Stimulated activated CD8-positive, alpha-beta memory T cell treated with anti-CD3 and anti-CD28 coated beads, Interleukin-4, amount 100 ng/mL, for 4 hours (primary cell): ENCODE data around the gene GSTP1.
"Not testable (repeated sequence)": the region's sequence is repeated elsewhere in the genome, so short reads cannot be mapped to it uniquely, and the experiment has no call there.

Source experiments
- DNase-seq, 2 donors: peaks; one replicate each; pipeline ENCODE4 v3.0.0-alpha.2; 2020; ENCODE audit warnings: low read depth in 2 of 2, low spot score in 1 of 2

The GSTP1 gene

DNA sequence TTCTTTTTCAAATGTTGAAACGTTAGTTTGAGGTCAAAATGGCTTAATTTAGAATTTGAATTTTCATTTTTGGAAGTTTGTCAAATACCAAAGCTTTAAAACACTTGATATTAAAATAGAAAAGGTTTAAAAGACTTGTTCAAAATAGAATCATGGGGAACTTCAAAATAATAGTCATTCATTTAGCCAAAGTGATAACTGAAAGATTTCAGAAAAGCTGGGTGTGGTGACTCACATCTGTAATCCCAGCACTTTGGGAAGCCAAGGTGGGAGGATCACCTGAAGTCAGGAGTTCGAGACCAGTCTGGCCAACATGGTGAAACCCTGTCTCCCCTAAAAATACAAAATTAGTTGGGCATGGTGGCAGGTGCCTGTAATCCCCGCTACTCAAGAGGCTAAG is 10.9 kb downstream of the GSTP1 start:
- DNase-seq: no peak

DNA sequence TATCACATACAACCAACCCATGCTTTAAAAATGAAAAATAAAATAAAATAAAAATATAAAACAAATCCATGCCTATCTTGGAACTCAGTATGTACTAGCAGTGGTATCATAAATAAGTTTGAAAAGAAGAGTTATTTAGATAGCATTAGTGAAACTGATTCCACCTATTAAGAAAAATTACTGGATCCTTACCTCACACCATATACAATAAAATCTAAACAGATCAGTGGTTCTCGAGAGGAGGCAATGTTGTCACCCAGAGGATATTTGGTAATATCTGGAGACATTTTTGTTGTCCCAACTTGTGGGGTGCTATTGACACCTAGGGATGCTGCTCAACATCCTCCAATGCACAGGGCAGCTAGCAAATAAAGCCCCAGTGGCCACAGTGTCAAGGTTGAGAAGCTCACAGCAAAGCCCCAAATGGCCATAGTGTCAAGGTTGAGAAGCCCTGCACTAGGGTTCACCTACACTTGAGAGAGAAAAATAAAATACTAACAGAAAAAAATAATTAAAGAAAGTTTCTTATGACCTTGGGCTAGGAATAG is 13.2 kb downstream of the GSTP1 start:
- DNase-seq: no peak

DNA sequence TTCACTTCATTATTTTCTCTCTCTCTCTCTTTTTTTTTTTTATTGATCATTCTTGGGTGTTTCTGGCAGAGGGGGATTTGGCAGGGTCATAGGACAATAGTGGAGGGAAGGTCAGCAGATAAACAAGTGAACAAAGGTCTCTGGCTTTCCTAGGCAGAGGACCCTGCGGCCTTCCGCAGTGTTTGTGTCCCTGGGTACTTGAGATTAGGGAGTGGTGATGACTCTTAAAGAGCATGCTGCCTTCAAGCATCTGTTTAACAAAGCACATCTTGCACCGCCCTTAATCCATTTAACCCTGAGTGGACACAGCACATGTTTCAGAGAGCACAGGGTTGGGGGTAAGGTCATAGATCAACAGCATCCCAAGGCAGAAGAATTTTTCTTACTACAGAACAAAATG is 13.8 kb downstream of the GSTP1 start:
- not testable (repeated sequence) for DNase-seq

DNA sequence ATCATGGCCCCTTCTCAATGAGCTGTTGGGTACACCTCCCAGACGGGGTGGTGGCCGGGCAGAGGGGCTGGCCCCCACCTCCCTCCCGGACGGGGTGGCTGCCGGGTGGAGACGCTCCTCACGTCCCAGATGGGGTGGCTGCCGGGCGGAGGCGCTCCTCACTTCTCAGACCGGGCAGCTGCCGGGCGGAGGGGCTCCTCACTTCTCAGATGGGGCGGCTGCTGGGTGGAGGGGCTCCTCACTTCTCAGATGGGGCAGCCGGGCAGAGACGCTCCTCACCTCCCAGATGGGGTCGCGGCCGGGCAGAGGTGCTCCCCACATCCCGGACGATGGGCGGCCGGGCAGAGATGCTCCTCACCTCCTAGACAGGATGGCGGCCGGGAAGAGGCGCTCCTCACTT is 14.4 kb downstream of the GSTP1 start:
- DNase-seq: not testable (repeated sequence)

DNA sequence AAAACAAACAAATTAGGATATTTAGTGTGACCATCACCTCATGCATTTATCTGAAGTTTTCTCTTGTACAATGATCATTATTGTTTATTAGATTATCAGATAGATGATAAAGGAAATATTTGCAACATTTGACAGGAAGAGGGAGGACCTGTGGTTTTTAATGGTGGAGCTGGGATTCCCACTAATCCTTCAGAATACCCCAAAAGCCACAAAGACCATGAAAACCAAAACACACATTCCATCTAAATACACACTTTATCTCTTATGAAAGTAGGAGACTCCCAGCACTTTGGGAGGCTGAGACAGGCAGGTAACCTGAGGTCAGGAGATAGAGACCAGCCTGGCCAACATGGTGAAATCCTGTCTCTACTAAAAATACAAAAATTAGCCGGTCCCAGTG is 15.5 kb downstream of the GSTP1 start:
- DNase-seq: no peak

DNA sequence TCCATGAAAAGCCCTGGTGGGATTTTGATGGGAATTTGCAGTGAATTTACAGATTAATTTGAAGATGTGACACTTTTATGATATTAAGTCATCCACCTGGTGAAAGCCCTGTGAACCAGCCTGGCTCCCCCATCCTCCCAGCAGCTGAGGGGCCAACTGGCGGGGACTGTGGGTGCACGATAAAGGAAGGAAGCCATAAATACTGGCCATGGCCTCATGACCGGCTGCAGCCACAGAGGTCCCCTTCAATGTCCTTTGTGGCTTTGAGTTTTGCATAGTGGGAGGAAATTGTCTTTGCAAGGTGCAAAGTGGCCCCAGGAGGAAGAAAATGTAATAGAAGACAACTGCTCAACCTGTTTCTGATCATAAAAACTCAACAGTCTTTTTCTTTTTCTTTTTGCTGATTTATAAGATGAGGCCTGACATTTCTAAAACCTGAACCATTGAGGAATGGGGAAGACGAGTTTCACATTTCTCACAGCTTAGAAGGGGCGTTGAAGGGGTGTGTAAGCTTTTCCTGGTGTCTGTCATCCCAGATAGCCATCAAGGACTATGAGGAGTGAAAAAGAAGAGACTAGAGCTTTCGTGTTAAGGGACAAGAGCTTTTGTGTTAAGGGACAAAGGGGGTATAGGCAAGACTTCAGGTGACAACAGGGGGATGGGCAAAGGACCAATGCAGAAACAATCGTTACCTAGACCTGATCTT is 16.9 kb downstream of the GSTP1 start:
- DNase-seq: no peak

DNA sequence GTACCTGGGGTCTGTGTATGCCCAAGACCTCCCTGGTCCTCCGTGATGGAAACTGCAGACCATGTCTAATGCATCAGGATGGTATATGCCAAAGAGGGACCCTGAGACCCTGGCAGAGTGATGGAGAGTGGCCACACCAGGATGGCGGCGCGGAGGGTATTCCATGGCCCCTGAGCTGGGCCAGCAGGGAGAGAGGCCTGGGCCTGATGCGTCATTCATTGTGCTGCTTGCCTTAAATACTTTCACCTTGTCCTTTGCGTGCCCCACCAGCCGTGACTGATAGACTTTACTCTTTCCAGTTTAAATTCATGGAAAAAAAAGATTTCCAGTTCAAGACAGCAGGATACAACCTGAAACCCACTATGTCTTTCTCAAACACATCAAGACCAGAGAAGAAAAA is 17.5 kb downstream of the GSTP1 start:
- DNase-seq: no peak

DNA sequence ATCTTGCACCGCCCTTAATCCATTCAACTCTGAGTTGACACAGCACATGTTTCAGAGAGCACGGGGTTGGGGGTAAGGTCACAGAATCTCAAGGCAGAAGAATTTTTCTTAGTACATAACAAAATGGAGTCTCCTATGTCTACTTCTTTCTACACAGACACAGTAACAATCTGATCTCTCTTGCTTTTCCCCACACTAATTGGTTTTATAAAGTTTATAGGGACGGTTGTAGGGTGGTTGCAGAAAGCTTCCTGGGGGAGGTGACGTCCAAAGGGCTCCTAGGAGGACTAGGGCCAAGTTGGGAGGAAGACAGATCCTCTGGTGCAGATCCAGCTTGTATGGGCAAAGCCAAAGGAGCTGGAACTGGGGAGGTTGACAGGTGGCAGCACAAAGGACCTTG is 20.5 kb downstream of the GSTP1 start:
- not testable (repeated sequence) for DNase-seq

DNA sequence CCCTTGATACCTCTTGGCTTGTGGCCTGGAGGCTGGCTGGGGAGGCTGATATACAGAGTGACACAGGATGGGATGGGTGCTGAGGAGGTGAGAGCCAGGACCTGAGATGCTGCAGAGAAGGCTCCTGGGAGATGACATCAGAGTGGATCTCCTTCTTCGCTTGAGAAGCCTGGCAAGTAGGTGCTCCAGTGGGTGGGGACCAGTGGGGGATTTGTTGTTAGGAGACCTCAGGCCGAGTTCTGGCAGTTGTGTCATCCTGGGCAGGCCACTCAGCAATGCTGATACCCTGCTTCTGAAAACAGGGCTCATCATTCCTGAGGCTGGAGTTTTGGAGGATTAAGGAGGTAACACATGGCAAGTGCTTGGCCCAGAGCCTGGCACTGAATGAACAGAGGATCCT is 21.2 kb downstream of the GSTP1 start:
- DNase-seq: no peak

DNA sequence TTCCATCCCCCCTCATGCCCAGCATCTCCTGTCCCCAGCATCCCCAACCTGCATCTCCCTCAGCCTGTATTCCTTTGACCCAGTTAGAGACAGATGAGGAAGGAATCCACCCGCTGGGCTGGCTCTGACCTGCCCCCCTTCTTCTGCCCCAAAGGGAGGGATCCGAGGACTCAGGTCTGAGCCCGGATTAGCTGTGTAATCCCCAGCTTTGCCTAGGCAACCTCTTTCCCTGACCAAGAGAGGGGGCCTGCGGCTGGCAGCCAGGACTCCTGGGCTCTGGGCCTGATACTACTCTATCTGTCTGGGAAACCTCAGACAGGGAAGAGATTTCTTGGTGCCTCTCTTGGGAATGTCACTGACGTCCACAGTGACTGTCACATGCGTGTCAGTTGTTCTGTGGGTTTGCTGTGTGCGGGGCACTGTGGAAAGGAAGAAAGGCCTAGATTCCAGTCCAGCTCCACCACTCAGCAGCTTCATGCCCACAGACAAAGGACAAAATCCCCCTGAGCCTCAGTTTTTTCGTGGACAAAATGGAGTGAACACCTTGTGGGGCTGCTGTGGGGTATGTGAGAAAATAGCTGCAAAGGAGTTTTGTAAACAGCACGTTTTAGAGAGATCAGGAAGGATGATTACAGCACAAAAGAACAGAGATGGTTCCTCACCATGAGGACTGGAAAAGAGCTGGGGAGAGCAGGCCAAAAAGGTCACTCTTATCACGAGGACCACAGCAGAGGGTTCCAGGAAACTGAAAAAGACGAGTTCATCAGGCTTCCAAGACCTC is 21.8 kb downstream of the GSTP1 start:
- no peak for DNase-seq

DNA sequence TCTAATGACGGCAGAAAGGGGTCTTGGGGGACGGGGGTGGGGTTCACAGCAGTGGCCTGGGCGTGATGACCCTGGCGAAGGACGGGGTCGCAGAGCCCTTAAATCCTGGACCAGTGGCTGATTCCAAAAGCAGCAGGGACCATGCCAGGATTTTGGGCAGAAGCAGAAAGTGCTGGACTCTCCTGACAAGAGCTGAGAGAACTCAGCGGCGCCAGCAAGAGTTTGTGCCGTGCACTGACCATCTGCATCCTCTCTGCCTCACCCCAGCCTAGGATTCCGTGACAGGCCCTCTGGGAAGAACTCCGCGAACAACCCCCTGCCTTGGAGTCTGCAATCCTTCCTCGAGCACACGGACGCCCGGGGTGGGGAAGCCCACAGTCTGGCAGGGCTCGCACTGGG is 22.5 kb downstream of the GSTP1 start:
- DNase-seq: no peak

DNA sequence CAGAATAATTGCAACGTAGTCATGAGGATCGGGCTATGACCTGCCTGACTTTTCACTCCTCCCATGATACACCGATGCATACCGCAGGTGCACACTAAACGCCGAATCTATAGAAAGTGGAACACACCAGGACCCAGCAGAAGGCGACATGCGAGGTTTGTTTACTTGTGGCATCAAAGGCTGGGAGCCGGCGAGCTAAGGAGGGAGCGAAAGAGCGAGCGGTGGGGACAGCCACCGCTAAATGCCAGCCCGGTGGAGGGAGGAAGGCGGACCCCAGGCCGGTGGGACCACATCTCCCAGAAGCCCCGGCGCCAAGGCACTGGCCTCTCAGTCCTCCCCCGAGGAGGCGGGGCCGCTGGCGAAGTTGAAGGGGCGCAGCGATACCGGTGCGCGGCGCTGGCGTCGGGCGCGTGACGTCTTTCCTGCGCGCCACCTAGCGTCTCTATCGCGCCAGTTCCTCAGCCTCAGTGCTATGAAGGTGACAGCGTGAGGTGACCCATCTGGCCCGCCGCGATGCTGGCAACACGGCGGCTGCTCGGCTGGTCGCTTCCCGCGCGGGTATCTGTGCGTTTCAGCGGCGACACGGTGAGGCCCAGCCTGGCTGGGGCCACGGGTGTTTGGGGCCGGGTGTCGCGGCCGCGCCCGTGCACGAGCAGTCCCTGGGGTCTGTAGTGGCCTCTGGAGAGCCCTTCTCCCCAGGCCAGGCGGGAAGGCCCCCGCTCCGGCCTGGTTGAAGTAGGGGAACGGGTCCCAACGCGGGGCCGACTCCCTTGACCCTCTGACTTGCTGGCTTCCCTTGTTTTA is 23.1 kb downstream of the GSTP1 start, which contains the start of gene NDUFV1:
Gene NDUFV1, plus strand, starts transcription at position 445 of the 804 bp plus-strand sequence. Its CDS starts 69 bp downstream, at position 514.
- DNase-seq: peak; percentile 91 to 93

DNA sequence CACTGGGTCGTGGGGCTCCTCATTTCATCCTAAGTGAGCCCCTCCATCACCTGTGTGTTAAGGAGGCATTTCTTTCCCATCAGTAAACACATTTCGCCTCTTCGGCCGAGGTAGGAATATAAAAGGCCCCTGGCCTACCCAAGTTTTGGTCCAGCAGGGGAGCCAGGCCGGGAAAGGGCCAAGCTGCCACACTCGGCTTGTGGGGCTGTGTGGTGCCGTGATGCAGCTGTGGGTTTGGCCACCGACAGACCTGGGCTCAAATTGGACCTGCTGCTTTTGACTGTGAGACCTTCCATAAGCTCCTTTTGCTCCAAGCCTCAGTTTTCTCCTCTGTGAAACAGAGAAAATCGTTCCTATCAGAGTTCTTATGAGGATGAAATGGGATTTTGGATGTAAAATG is 23.9 kb downstream of the GSTP1 start:
- DNase-seq: no peak

DNA sequence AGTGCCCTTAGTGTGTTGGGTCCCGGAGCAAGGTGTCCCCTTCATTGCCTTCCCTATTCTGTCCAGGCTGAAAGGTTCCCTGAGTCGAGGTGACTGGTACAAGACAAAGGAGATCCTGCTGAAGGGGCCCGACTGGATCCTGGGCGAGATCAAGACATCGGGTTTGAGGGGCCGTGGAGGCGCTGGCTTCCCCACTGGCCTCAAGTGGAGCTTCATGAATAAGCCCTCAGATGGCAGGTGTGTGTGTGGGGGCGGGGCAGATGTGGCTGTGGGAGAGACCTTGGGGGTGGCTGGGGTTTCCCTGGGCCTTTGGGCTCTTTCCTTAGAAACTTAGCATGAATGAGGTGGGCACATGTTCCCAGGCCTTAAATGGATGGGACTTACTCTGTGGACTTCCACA is 24.9 kb downstream of the GSTP1 start:
- no peak for DNase-seq

DNA sequence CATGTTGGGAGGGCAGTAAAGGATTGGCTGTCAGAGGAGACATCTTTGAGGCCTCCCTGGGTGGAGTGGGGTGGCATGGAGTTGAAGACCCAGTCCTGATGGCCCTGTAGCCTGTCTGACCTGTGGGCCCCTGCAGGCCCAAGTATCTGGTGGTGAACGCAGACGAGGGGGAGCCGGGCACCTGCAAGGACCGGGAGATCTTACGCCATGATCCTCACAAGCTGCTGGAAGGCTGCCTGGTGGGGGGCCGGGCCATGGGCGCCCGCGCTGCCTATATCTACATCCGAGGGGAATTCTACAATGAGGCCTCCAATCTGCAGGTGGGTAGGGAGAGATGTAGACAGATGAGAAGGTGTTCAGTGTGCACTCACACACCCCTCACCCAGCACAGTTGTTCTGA is 25.7 kb downstream of the GSTP1 start:
- DNase-seq: no peak

DNA sequence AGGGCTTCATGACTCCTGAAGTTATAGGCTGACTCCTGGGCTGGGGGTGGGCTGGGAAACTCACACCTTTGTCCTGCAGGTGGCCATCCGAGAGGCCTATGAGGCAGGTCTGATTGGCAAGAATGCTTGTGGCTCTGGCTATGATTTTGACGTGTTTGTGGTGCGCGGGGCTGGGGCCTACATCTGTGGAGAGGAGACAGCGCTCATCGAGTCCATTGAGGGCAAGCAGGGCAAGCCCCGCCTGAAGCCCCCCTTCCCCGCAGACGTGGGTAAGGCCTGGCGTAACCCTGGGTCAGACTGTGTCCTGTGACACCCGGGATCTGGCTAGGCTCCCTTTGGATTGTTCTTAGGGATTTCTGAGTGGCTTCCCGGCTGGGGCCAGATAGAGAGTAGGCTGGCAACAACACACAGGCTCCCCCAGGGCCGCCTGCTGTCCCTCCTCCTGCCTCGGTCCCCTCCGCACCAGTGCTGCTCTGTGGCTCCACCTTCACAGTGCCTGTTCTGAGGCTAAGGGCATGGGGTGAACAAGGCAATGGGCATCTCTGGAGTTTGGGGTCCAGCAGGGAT is 26.8 kb downstream of the GSTP1 start:
- no peak for DNase-seq

DNA sequence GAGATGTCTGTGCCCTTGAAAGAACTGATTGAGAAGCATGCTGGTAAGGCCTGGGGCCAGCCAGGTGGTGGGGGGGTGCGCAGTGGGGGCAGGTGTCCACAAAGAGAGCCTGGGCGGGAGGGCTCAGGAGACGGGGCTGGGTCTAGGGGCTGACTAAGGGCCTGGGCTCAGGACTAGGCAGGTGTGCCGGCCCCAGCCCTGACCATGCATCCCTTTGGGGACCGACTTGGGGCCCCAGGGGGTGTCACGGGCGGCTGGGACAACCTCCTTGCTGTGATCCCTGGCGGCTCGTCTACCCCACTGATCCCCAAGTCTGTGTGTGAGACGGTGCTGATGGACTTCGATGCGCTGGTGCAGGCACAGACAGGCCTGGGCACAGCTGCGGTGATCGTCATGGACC is 27.6 kb downstream of the GSTP1 start:
- no peak for DNase-seq

DNA sequence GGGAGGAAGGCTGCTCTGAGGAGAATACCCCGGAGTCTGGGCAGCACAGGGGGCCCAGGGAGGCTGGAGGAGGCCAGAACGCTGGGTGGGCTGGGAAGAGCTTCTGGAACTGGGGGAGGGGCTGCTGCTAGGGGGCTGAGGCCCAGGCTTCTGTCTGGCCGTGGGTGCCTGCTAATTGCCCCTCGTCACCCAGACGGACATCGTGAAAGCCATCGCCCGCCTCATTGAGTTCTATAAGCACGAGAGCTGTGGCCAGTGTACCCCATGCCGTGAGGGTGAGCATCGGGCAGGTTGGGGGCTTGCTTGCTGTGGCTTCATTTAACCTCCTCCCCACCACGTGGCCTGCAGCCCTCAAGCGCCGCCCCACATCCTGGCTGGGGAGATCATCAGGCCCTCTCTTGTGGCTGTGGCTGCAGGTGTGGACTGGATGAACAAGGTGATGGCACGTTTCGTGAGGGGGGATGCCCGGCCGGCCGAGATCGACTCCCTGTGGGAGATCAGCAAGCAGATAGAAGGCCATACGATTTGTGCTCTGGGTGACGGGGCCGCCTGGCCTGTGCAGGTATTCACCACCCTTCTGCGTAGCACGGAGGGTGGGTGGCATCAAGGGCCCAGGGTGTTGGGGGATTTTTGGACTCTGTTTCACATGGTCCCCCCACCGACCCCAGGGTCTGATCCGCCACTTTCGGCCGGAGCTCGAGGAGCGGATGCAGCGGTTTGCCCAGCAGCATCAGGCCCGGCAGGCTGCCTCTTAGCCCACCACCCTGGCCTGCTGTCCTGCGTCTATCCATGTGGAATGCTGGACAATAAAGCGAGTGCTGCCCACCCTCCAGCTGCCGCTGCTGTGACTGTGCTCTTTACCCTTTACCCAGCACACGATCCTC is 28.3 kb downstream of the GSTP1 start:
- DNase-seq: no peak

DNA sequence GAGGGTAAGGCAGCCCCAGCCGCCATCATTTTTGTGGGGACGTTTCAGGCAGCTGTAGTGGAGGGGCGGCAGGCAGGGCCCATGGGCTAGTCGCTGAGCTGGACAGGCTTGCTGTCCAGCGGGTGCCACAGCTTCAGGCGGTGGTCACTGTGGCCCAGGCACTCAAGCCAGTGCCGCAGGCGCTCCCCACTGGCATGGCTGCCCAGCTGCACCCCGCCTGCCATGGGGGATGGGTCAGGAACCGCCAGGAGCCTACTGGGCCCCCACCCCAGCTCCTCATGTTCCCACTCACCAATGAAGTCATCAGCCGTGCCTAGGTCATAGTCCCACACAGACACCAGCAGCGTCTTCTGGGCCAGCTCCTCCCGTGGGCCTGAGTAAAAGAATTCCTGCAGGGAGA is 29.1 kb downstream of the GSTP1 start:
- no peak for DNase-seq

DNA sequence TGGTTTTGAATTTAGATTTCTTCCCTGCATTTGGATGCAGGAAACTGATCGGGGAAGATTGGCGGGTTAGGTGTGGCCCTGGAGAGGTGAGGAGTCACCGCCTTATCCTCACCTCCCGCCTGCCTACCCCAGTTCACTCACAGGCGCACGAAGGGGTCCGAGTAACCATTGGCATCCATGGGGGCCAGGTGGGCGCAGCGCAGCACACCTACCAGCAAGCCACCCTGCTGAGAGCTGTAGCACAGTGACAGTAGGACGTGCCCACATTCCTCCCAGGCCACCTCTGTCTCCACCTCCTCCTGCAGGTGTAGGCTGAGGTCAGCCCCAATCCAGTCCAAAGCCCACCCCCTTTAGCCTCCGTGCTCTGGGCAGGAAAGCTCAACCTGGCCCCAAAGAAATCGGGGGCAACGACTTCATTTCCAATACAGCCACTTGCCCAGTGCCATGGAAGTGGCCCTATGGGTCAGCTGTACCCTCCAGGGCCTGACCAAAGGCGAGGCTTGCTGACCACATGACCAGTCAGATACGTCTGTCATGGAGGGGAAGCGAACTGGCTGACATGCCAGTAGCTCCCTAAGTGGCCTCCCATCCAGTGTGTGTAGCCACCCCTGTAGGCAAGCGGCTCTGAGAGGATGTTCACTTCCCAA is 29.8 kb downstream of the GSTP1 start:
- DNase-seq: no peak
